ENCODE data around the gene CXCR4.
"Not testable (repeated sequence)": the region's sequence is repeated elsewhere in the genome, so short reads cannot be mapped to it uniquely, and the experiment has no call there.

CXCR4 gene

GRCh38 chr2:136112317-136113208 is 5.4 kb downstream of the CXCR4 start:
- Mint-ChIP-seq H3K4me1 (peaks cover 51% of the 10 kb centered on the region), H3K27me3 (no peaks in the 10 kb centered on the region), H3K27ac (no peak overlapping the region), H3K9me3 (no peaks in the 10 kb centered on the region), H3K4me3 (peak overlapping the region; percentile 9 to 37)
- ATAC-seq (no peak), DNase-seq (no peak)

GRCh38 chr2:136111711-136112110 is 6.2 kb downstream of the CXCR4 start:
- Mint-ChIP-seq H3K27me3 (no peaks in the 10 kb centered on the region), H3K4me1 (peaks cover 51% of the 10 kb centered on the region), H3K4me3 (no peak overlapping the region), H3K9me3 (no peaks in the 10 kb centered on the region), H3K27ac (peak overlapping the region; percentile 35 to 36)
- ATAC-seq (no peak), DNase-seq (no peak)

GRCh38 chr2:136110526-136110925 is 7.4 kb downstream of the CXCR4 start:
- ATAC-seq (no peak), DNase-seq (no peak)
- H3K9me3 Mint-ChIP-seq, result no peaks in the 10 kb centered on the region
- H3K27ac Mint-ChIP-seq, result no peak overlapping the region
- no peak overlapping the region for H3K4me3 Mint-ChIP-seq
- no peaks in the 10 kb centered on the region for H3K27me3 Mint-ChIP-seq
- peaks cover 48% of the 10 kb centered on the region for H3K4me1 Mint-ChIP-seq

- Mint-ChIP-seq H3K4me3 (no peak overlapping the region), H3K9me3 (no peaks in the 10 kb centered on the region), H3K27ac (no peak overlapping the region), H3K27me3 (no peaks in the 10 kb centered on the region), H3K4me1 (peaks cover 28% of the 10 kb centered on the region)
- no peak for ATAC-seq
- no peak for DNase-seq
These were observed 9.5 kb downstream of the CXCR4 start for GRCh38 chr2:136108463-136108862.

GRCh38 chr2:136107051-136108033 is 10.6 kb downstream of the CXCR4 start:
- DNase-seq, result no peak
- Mint-ChIP-seq H3K9me3 (no peaks in the 10 kb centered on the region), H3K27me3 (no peaks in the 10 kb centered on the region), H3K4me1 (peaks cover 16% of the 10 kb centered on the region), H3K4me3 (no peak overlapping the region), H3K27ac (no peak overlapping the region)
- no peak for ATAC-seq

GRCh38 chr2:136106505-136106904 is 11.4 kb downstream of the CXCR4 start:
- peaks cover 9% of the 10 kb centered on the region for H3K4me1 Mint-ChIP-seq
- H3K27ac Mint-ChIP-seq, result no peak overlapping the region
- H3K27me3 Mint-ChIP-seq, result no peaks in the 10 kb centered on the region

GRCh38 chr2:136104977-136105376 is 13.0 kb downstream of the CXCR4 start:
- ATAC-seq (no peak), DNase-seq (no peak)
- peaks cover 6 to 7% of the 10 kb centered on the region in 2 donors for H3K9me3 Mint-ChIP-seq
- peaks cover 14% of the 10 kb centered on the region for H3K4me1 Mint-ChIP-seq
- no peak overlapping the region for H3K4me3 Mint-ChIP-seq
- no peak overlapping the region for H3K27ac Mint-ChIP-seq
- no peaks in the 10 kb centered on the region for H3K27me3 Mint-ChIP-seq

More at GRCh38 chr2:136106505-136106904, 11.4 kb downstream of the CXCR4 start:
- ATAC-seq (no peak), DNase-seq (no peak)
- H3K9me3 Mint-ChIP-seq, result peaks cover 0 to under 1% of the 10 kb centered on the region in 2 donors
- H3K4me3 Mint-ChIP-seq, result no peak overlapping the region

GRCh38 chr2:136101042-136101441 is 16.9 kb downstream of the CXCR4 start:
- Mint-ChIP-seq H3K27ac (no peak overlapping the region), H3K27me3 (no peaks in the 10 kb centered on the region), H3K4me1 (peaks cover 7% of the 10 kb centered on the region), H3K9me3 (peaks cover 6 to 7% of the 10 kb centered on the region in 2 donors), H3K4me3 (no peak overlapping the region)
- peak; percentile 52 for ATAC-seq
- no peak for DNase-seq

- no peak overlapping the region for H3K27ac Mint-ChIP-seq
- ATAC-seq, result no peak
These were observed 19.5 kb downstream of the CXCR4 start for GRCh38 chr2:136098441-136098840.

GRCh38 chr2:136093583-136093982 is 24.4 kb downstream of the CXCR4 start:
- peaks cover 15% of the 10 kb centered on the region for H3K4me1 Mint-ChIP-seq
- no peak overlapping the region for H3K4me3 Mint-ChIP-seq
- ATAC-seq (no peak), DNase-seq (no peak)
- no peaks in the 10 kb centered on the region for H3K9me3 Mint-ChIP-seq
- H3K27me3 Mint-ChIP-seq, result peaks cover 10% of the 10 kb centered on the region
- H3K27ac Mint-ChIP-seq, result no peak overlapping the region

More at GRCh38 chr2:136098441-136098840, 19.5 kb downstream of the CXCR4 start:
- no peak for DNase-seq
- Mint-ChIP-seq H3K27me3 (no peaks in the 10 kb centered on the region), H3K9me3 (peaks cover 6 to 7% of the 10 kb centered on the region in 2 donors), H3K4me1 (peaks cover 7% of the 10 kb centered on the region), H3K4me3 (no peak overlapping the region)

- Mint-ChIP-seq H3K27ac (peak overlapping the region in 1 of 2 donors; percentile 60), H3K4me1 (peaks cover 21% of the 10 kb centered on the region), H3K9me3 (no peaks in the 10 kb centered on the region), H3K4me3 (no peak overlapping the region), H3K27me3 (peaks cover 10% of the 10 kb centered on the region)
- ATAC-seq, result no peak
- DNase-seq, result no peak
These were observed 26.1 kb downstream of the CXCR4 start for GRCh38 chr2:136091899-136092298.

- ATAC-seq, result peak; percentile 37
- not testable (repeated sequence) for H3K9me3 Mint-ChIP-seq, H3K4me3 Mint-ChIP-seq, H3K27me3 Mint-ChIP-seq, H3K27ac Mint-ChIP-seq, DNase-seq
- peaks cover 32% of the 10 kb centered on the region for H3K4me1 Mint-ChIP-seq
These were observed 30.0 kb downstream of the CXCR4 start for GRCh38 chr2:136087901-136088460.

GRCh38 chr2:136086253-136087016 is 31.5 kb downstream of the CXCR4 start:
- peaks cover 18% of the 10 kb centered on the region for H3K4me1 Mint-ChIP-seq
- ATAC-seq (no peak), DNase-seq (no peak)
- H3K27ac Mint-ChIP-seq, result no peak overlapping the region
- H3K27me3 Mint-ChIP-seq, result no peaks in the 10 kb centered on the region
- no peaks in the 10 kb centered on the region for H3K9me3 Mint-ChIP-seq
- H3K4me3 Mint-ChIP-seq, result no peak overlapping the region

GRCh38 chr2:136085453-136086209 is 32.3 kb downstream of the CXCR4 start:
- Mint-ChIP-seq H3K27ac (no peak overlapping the region), H3K4me1 (peaks cover 18% of the 10 kb centered on the region), H3K27me3 (no peaks in the 10 kb centered on the region), H3K9me3 (no peaks in the 10 kb centered on the region), H3K4me3 (no peak overlapping the region)
- no peak for ATAC-seq
- DNase-seq, result no peak

Measured in stimulated activated naive CD8-positive, alpha-beta T cell treated with anti-CD3 and anti-CD28 coated beads, Interleukin-15, amount 100 ng/mL, for 72 hours (primary cell).